Measurements from ENCODE around the gene ZGLP1.

- TF ChIP-seq POLR2A (IDR thresholded peaks at IDR 0.05; ENCODE audit: extremely low read depth, insufficient read length) (no peak), CTCF (IDR thresholded peaks at IDR 0.05; ENCODE audit: low read depth, low read length) (no peak), MAX (IDR thresholded peaks at IDR 0.05; ENCODE audit: low read depth, low read length) (no peak), MYC (IDR thresholded peaks at IDR 0.05; ENCODE audit: low read depth, low read length) (no peak)
Measured at GRCh38 chr19:10320602-10321416, 11.2 kb upstream of the ZGLP1 start.

All from NB4 (cell line).